ENCODE measurements around the gene ARF4. TPM values are rescaled to one million over a fixed set of nuclear protein-coding genes. Genes with fewer than 3 reads are reported as not detected.

The ARF4 gene
- total RNA-seq, 1 donor from 2014 or later: 413 TPM

- Mint-ChIP-seq H3K9me3 (ENCODE audit: low read depth) (no peaks in the 10 kb centered on the region), H3K4me1 (ENCODE audit: low read depth) (peaks cover 4% of the 10 kb centered on the region)
Observed at GRCh38 chr3:57570878-57571277, 26.3 kb downstream of the ARF4 start.

GRCh38 chr3:57569859-57570450 is 27.2 kb downstream of the ARF4 start:
- Mint-ChIP-seq H3K4me3 (ENCODE audit: unreplicated experiment) (no peak overlapping the region), H3K4me1 (ENCODE audit: low read depth) (no peaks in the 10 kb centered on the region), H3K9me3 (ENCODE audit: low read depth) (no peaks in the 10 kb centered on the region), H3K27me3 (ENCODE audit: low read depth) (no peaks in the 10 kb centered on the region), H3K36me3 (ENCODE audit: low read depth) (peaks cover 27% of the 10 kb centered on the region), H3K27ac (ENCODE audit: unreplicated experiment) (no peak overlapping the region)
- no peak for TF ChIP-seq CTCF (IDR thresholded peaks at IDR 0.05)
- no peak for DNase-seq (ENCODE audit: low spot score)

More at GRCh38 chr3:57570878-57571277, 26.3 kb downstream of the ARF4 start:
- Mint-ChIP-seq H3K36me3 (ENCODE audit: low read depth) (peaks cover 33% of the 10 kb centered on the region), H3K4me3 (ENCODE audit: unreplicated experiment) (no peak overlapping the region), H3K27me3 (ENCODE audit: low read depth) (no peaks in the 10 kb centered on the region), H3K27ac (ENCODE audit: unreplicated experiment) (peak overlapping the region; percentile 57)
- TF ChIP-seq CTCF (IDR thresholded peaks at IDR 0.05): no peak
- no peak for DNase-seq (ENCODE audit: low spot score)

- H3K4me3 Mint-ChIP-seq (ENCODE audit: unreplicated experiment): no peak overlapping the region
Observed at GRCh38 chr3:57559526-57559925, 37.6 kb downstream of the ARF4 start.

GRCh38 chr3:57557085-57557537 is 40.0 kb downstream of the ARF4 start:
- H3K4me1 Mint-ChIP-seq (ENCODE audit: low read depth): peaks cover 45% of the 10 kb centered on the region
- H3K4me3 Mint-ChIP-seq (ENCODE audit: unreplicated experiment): peak overlapping the region; percentile 95
- H3K27me3 Mint-ChIP-seq (ENCODE audit: low read depth): no peaks in the 10 kb centered on the region
- no peaks in the 10 kb centered on the region for H3K9me3 Mint-ChIP-seq (ENCODE audit: low read depth)
- H3K36me3 Mint-ChIP-seq (ENCODE audit: low read depth): peaks cover 1% of the 10 kb centered on the region
- TF ChIP-seq CTCF (IDR thresholded peaks at IDR 0.05): no peak
- H3K27ac Mint-ChIP-seq (ENCODE audit: unreplicated experiment): peak overlapping the region; percentile 100
- no peak for DNase-seq (ENCODE audit: low spot score)

More at GRCh38 chr3:57559526-57559925, 37.6 kb downstream of the ARF4 start:
- peak overlapping the region; percentile 41 for H3K27ac Mint-ChIP-seq (ENCODE audit: unreplicated experiment)
- H3K36me3 Mint-ChIP-seq (ENCODE audit: low read depth): peaks cover 1% of the 10 kb centered on the region
- no peak for TF ChIP-seq CTCF (IDR thresholded peaks at IDR 0.05)
- H3K4me1 Mint-ChIP-seq (ENCODE audit: low read depth): peaks cover 48% of the 10 kb centered on the region
- H3K27me3 Mint-ChIP-seq (ENCODE audit: low read depth): no peaks in the 10 kb centered on the region
- no peaks in the 10 kb centered on the region for H3K9me3 Mint-ChIP-seq (ENCODE audit: low read depth)
- no peak for DNase-seq (ENCODE audit: low spot score)

- Mint-ChIP-seq H3K4me1 (ENCODE audit: low read depth) (peaks cover 45% of the 10 kb centered on the region), H3K36me3 (ENCODE audit: low read depth) (peaks cover 1% of the 10 kb centered on the region), H3K4me3 (ENCODE audit: unreplicated experiment) (peak overlapping the region; percentile 95), H3K27ac (ENCODE audit: unreplicated experiment) (peak overlapping the region; percentile 100), H3K9me3 (ENCODE audit: low read depth) (no peaks in the 10 kb centered on the region), H3K27me3 (ENCODE audit: low read depth) (no peaks in the 10 kb centered on the region)
- no peak for DNase-seq (ENCODE audit: low spot score)
- TF ChIP-seq CTCF (IDR thresholded peaks at IDR 0.05): no peak
Observed at GRCh38 chr3:57556459-57557084, 40.6 kb downstream of the ARF4 start.
